H9 (cell line): Measurements from ENCODE around the gene LYRM1. TPM values are rescaled to one million over a fixed set of nuclear protein-coding genes. Genes with fewer than 3 reads are reported as not detected.

Source experiments
- DNase-seq: peaks from one replicate; pipeline ENCODE4 v3.0.0-alpha.2; 2017
- H2AFZ ChIP-seq: one replicate; pipeline ENCODE4 v1.6.1; 2013; ENCODE audit warnings: mild to moderate bottlenecking, low read length, control low read depth, moderate library complexity
- H2AK5ac ChIP-seq: 2 replicates; pipeline ENCODE4 v1.6.1; 2013; ENCODE audit warnings: low read length, control low read depth, mixed read lengths; ENCODE audit not compliant: insufficient read length
- H2BK120ac ChIP-seq: one replicate; pipeline ENCODE4 v1.6.1; 2013; ENCODE audit warnings: low read depth, mild to moderate bottlenecking, low read length, control low read depth, inconsistent platforms; ENCODE audit not compliant: poor library complexity, severe bottlenecking
- H2BK12ac ChIP-seq: 2 replicates; pipeline ENCODE4 v1.6.1; 2013; ENCODE audit warnings: low read length, control low read depth, mixed read lengths, low read depth; ENCODE audit not compliant: insufficient read length
- H2BK15ac ChIP-seq: 2 replicates; pipeline ENCODE4 v1.6.1; 2013; ENCODE audit warnings: low read depth, low read length, control low read depth
- H2BK20ac ChIP-seq: one replicate; pipeline ENCODE4 v1.6.1; 2013; ENCODE audit warnings: low read depth, mild to moderate bottlenecking, low read length, control low read depth, inconsistent platforms; ENCODE audit not compliant: poor library complexity, severe bottlenecking
- H2BK5ac ChIP-seq: 2 replicates; pipeline ENCODE4 v1.6.1; 2013; ENCODE audit warnings: low read length, control low read depth, mixed read lengths; ENCODE audit not compliant: insufficient read length
- H3K14ac ChIP-seq: 2 replicates; pipeline ENCODE4 v1.6.1; 2013; ENCODE audit warnings: low read length, control low read depth; ENCODE audit not compliant: insufficient read depth
- H3K18ac ChIP-seq: 2 replicates; pipeline ENCODE4 v1.6.1; 2013; ENCODE audit warnings: low read depth, mild to moderate bottlenecking, mixed read lengths, low read length, control low read depth; ENCODE audit not compliant: insufficient read length
- H3K23ac ChIP-seq: 2 replicates; pipeline ENCODE4 v1.6.1; 2013; ENCODE audit warnings: low read length, control low read depth, mixed read lengths, low read depth; ENCODE audit not compliant: insufficient read length
- H3K23me2 ChIP-seq: 2 replicates; pipeline ENCODE4 v1.6.1; 2013; ENCODE audit warnings: low read depth, mild to moderate bottlenecking, mixed read lengths, low read length, control low read depth; ENCODE audit not compliant: insufficient read length, poor library complexity, severe bottlenecking
- H3K27ac ChIP-seq: 2 replicates; pipeline ENCODE4 v1.5.1; 2013; ENCODE audit warnings: low read length, control low read depth, mixed read lengths, low read depth; ENCODE audit not compliant: insufficient read length
- H3K27me3 ChIP-seq: 2 replicates; pipeline ENCODE4 v1.6.1; 2013; ENCODE audit warnings: low read length, control low read depth, inconsistent platforms; ENCODE audit not compliant: insufficient read depth
- H3K4ac ChIP-seq: 2 replicates; pipeline ENCODE4 v1.6.1; 2013; ENCODE audit warnings: low read depth, mild to moderate bottlenecking, control low read depth, inconsistent platforms, low read length, moderate library complexity
- H3K4me1 ChIP-seq: 2 replicates; pipeline ENCODE4 v1.6.1; 2013; ENCODE audit warnings: low read length, control low read depth, inconsistent platforms; ENCODE audit not compliant: insufficient read depth
- H3K4me2 ChIP-seq: 2 replicates; pipeline ENCODE4 v1.6.1; 2013; ENCODE audit warnings: low read length, control low read depth, mixed read lengths; ENCODE audit not compliant: insufficient read length, insufficient read depth
- H3K56ac ChIP-seq: 2 replicates; pipeline ENCODE4 v1.6.1; 2013; ENCODE audit warnings: low read depth, mild to moderate bottlenecking, mixed read lengths, low read length, control low read depth; ENCODE audit not compliant: insufficient read length
- H3K79me1 ChIP-seq: 2 replicates; pipeline ENCODE4 v1.6.1; 2013; ENCODE audit warnings: low read depth, mild to moderate bottlenecking, moderate library complexity, low read length, control low read depth, inconsistent platforms; ENCODE audit not compliant: insufficient read depth, poor library complexity, severe bottlenecking
- H3K79me2 ChIP-seq: 2 replicates; pipeline ENCODE4 v1.6.1; 2013; ENCODE audit warnings: low read length, control low read depth, inconsistent platforms; ENCODE audit not compliant: insufficient read depth
- H3K9ac ChIP-seq: 2 replicates; pipeline ENCODE4 v1.6.1; 2013; ENCODE audit warnings: low read length, control low read depth, mixed read lengths; ENCODE audit not compliant: insufficient read length; ENCODE audit errors: extremely low read depth
- H3K9me3 ChIP-seq: one replicate; pipeline ENCODE4 v1.6.1; 2013; ENCODE audit warnings: low read depth, low read length, inconsistent platforms; ENCODE audit not compliant: control insufficient read depth
- H3T11ph ChIP-seq: one replicate; pipeline ENCODE4 v1.6.1; 2013; ENCODE audit warnings: mild to moderate bottlenecking, low read length, control low read depth, inconsistent platforms
- H4K20me1 ChIP-seq: one replicate; pipeline ENCODE4 v1.6.1; 2013; ENCODE audit not compliant: control insufficient read depth, insufficient read length, insufficient read depth
- H4K5ac ChIP-seq: 2 replicates; pipeline ENCODE4 v1.6.1; 2013; ENCODE audit warnings: low read depth, mild to moderate bottlenecking, mixed read lengths, low read length, control low read depth; ENCODE audit not compliant: insufficient read length
- H4K8ac ChIP-seq: replicated peaks from 2 replicates; pipeline ENCODE4 v1.6.1; 2013; ENCODE audit warnings: low read length, control low read depth, mixed read lengths, low read depth; ENCODE audit not compliant: insufficient read length
- H4K91ac ChIP-seq: 2 replicates; pipeline ENCODE4 v1.6.1; 2013; ENCODE audit warnings: low read depth, mild to moderate bottlenecking, moderate library complexity, mixed read lengths, low read length, control low read depth; ENCODE audit not compliant: insufficient read length
- H3K27ac Mint-ChIP-seq, 3 experiments: 2 replicates in 2 of 3; 3 replicates in 1 of 3; pipeline ENCODE4 v1.8.0; 2020 to 2021; ENCODE audit warnings: mixed read lengths in 3 of 3, mild to moderate bottlenecking in 1 of 3, moderate library complexity in 1 of 3
- H3K27me3 Mint-ChIP-seq: 2 replicates; pipeline ENCODE4 v1.8.0; 2021; ENCODE audit warnings: low read depth, mild to moderate bottlenecking, moderate library complexity, mixed read lengths
- H3K36me3 Mint-ChIP-seq, 3 experiments: 2 replicates in 2 of 3; 3 replicates in 1 of 3; pipeline ENCODE4 v1.8.0; 2020 to 2021; ENCODE audit warnings: low read depth in 3 of 3, mixed read lengths in 3 of 3; ENCODE audit not compliant: insufficient read depth in 1 of 3
- H3K4me1 Mint-ChIP-seq, 2 experiments: 2 replicates each; pipeline ENCODE4 v1.8.0; 2020; ENCODE audit warnings: mixed read lengths in 2 of 2
- H3K4me3 Mint-ChIP-seq, 2 experiments: 2 replicates in 1 of 2; 3 replicates in 1 of 2; pipeline ENCODE4 v1.8.0; 2020 to 2021; ENCODE audit warnings: mild to moderate bottlenecking in 2 of 2, mixed read lengths in 2 of 2, moderate library complexity in 1 of 2
- H3K9me3 Mint-ChIP-seq, 2 experiments: 2 replicates in 1 of 2; 3 replicates in 1 of 2; pipeline ENCODE4 v1.8.0; 2020; ENCODE audit warnings: mild to moderate bottlenecking in 2 of 2, mixed read lengths in 2 of 2, moderate library complexity in 1 of 2
- WGBS: extraction: QIAGEN DNeasy Blood & Tissue Kit; methylation state at CpG from one replicate; pipeline ENCODE4 v1.1.7; 2013; ENCODE audit warnings: missing lambda C conversion rate, low lambda C conversion rate, mixed read lengths; ENCODE audit not compliant: insufficient read length; ENCODE audit errors: extremely low coverage; 5-methylcytosine and 5-hydroxymethylcytosine counted together
- total RNA-seq: library from RNA; stranded (reverse); gene quantifications from 2 replicates; pipeline ENCODE4 v1.2.1, GENCODE V29; 2021
- TF ChIP-seq, protein P1 (sequence below): fragments of 200-600 bp; sonication (generic); conservative IDR thresholded peaks from 3 replicates; pipeline ENCODE4 v1.8.0; 2021; ENCODE audit warnings: antibody characterized with exemption, mild to moderate bottlenecking

The LYRM1 gene
- total RNA-seq, 1 experiment from 2014 or later: 9.6 TPM

- H3K23me2 ChIP-seq: no peaks in the 10 kb centered on the region
- H3K27ac Mint-ChIP-seq: peak overlapping the region; percentile 59 to 91 (median 81)
Observed at GRCh38 chr16:20968765-20969164, 68.2 kb downstream of the LYRM1 start.

More at GRCh38 chr16:20968765-20969164, 68.2 kb downstream of the LYRM1 start:
- H3K23ac ChIP-seq: no peak overlapping the region
- H2BK120ac ChIP-seq: no peak overlapping the region
- peak overlapping the region; percentile 14 for H3K4me2 ChIP-seq
- Mint-ChIP-seq H3K4me1 (peaks cover 37 to 43% of the 10 kb centered on the region in 2 experiments), H3K36me3 (peaks cover 0 to 3% (median 0%) of the 10 kb centered on the region in 3 experiments; a peak in 1 of 7 replicates), H3K9me3 (no peaks in the 10 kb centered on the region; a peak in 1 of 5 replicates), H3K4me3 (peak overlapping the region in 1 of 2 experiments; percentile 58; a peak in 3 of 5 replicates), H3K27me3 (peaks cover under 1% of the 10 kb centered on the region; the same call in 1 of the 2 replicates)
- H2BK20ac ChIP-seq: no peak overlapping the region
- no peak for DNase-seq
- no CpG with 5 or more reads among the region's 3 CpGs for WGBS
- H3K27me3 ChIP-seq: no peaks in the 10 kb centered on the region
- no peak overlapping the region for H4K8ac ChIP-seq
- no peak overlapping the region for H2BK5ac ChIP-seq
- no peak overlapping the region for H3K14ac ChIP-seq
- no peak overlapping the region for H3K18ac ChIP-seq
- peaks cover 16% of the 10 kb centered on the region; the same call in 1 of the 2 replicates for H3K4me1 ChIP-seq
- TF ChIP-seq, protein P1, sequence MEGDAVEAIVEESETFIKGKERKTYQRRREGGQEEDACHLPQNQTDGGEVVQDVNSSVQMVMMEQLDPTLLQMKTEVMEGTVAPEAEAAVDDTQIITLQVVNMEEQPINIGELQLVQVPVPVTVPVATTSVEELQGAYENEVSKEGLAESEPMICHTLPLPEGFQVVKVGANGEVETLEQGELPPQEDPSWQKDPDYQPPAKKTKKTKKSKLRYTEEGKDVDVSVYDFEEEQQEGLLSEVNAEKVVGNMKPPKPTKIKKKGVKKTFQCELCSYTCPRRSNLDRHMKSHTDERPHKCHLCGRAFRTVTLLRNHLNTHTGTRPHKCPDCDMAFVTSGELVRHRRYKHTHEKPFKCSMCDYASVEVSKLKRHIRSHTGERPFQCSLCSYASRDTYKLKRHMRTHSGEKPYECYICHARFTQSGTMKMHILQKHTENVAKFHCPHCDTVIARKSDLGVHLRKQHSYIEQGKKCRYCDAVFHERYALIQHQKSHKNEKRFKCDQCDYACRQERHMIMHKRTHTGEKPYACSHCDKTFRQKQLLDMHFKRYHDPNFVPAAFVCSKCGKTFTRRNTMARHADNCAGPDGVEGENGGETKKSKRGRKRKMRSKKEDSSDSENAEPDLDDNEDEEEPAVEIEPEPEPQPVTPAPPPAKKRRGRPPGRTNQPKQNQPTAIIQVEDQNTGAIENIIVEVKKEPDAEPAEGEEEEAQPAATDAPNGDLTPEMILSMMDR: no peak
- H3K79me1 ChIP-seq: no peaks in the 10 kb centered on the region
- H4K91ac ChIP-seq: no peak overlapping the region
- no peaks in the 10 kb centered on the region for H4K20me1 ChIP-seq
- H3K4ac ChIP-seq: no peak overlapping the region
- no peak overlapping the region for H2BK12ac ChIP-seq
- H3K27ac ChIP-seq: peak overlapping the region; percentile 41
- H3K79me2 ChIP-seq: no peaks in the 10 kb centered on the region
- no peak overlapping the region for H3T11ph ChIP-seq
- no peak overlapping the region for H3K56ac ChIP-seq
- no peak overlapping the region for H4K5ac ChIP-seq
- no peak overlapping the region for H2AK5ac ChIP-seq
- H3K9ac ChIP-seq: no peak overlapping the region
- H2BK15ac ChIP-seq: no peak overlapping the region
- no peaks in the 10 kb centered on the region for H3K9me3 ChIP-seq
- H2AFZ ChIP-seq: no peak overlapping the region
